SU-DHL-6 (cell line): ENCODE measurements around the gene LDB3.

ENCODE experiments used
- CTCF ChIP-seq: fragments of 200-600 bp; sonication (generic); IDR thresholded peaks from one replicate; pipeline ENCODE4 v1.5.1; 2017; ENCODE audit warnings: antibody characterized with exemption, mild to moderate bottlenecking, low read length, moderate library complexity; ENCODE audit not compliant: insufficient read depth, poor library complexity, severe bottlenecking
- EZH2phosphoT487 ChIP-seq: fragments of 200-600 bp; sonication (generic), shearing (Covaris generic); conservative IDR thresholded peaks from 2 replicates; pipeline ENCODE4 v1.6.1; 2018; ENCODE audit warnings: mild to moderate bottlenecking, antibody characterized with exemption, low read length, moderate library complexity, mixed read lengths

GRCh38 chr10:86755454-86755739 is 87.1 kb downstream of the LDB3 start:
- TF ChIP-seq CTCF = no peak
- no peak for TF ChIP-seq EZH2phosphoT487
